PFSK-1 (cell line): ENCODE data around the gene ZNF512B.

Experiments
- POLR2AphosphoS5 ChIP-seq: IDR thresholded peaks from 2 replicates; pipeline ENCODE4 v1.6.1; 2012; ENCODE audit warnings: low read depth, mild to moderate bottlenecking, control low read depth, low read length, moderate library complexity
- REST ChIP-seq, 2 experiments: IDR thresholded peaks; 2 replicates each; pipeline versions ENCODE4 v1.6.1 to v1.8.0; 2011 to 2012; ENCODE audit warnings: low read depth in 2 of 2, low read length in 2 of 2, control low read depth in 1 of 2, inconsistent platforms in 1 of 2, mild to moderate bottlenecking in 1 of 2, moderate library complexity in 1 of 2; ENCODE audit not compliant: insufficient read depth in 1 of 2
- TAF1 ChIP-seq: IDR thresholded peaks from 2 replicates; pipeline ENCODE4 v1.6.1; 2012; ENCODE audit warnings: low read length, control low read depth, borderline replicate concordance; ENCODE audit not compliant: insufficient read depth

- TF ChIP-seq TAF1, result no peak
- TF ChIP-seq POLR2AphosphoS5, result no peak
- TF ChIP-seq REST (IDR thresholded peaks at IDR 0.05; ENCODE audit: insufficient read depth in 1 of 2, low read depth in 2 of 2, low read length in 2 of 2), result no peak
Measured at GRCh38 chr20:63959699-63960075, 10.0 kb downstream of the ZNF512B start.
